NCI-H2171 (cell line): Measurements from ENCODE around the gene BICC1.

ENCODE experiments used
- DNase-seq: peaks from one replicate; lab custom pipeline; 2025; lab: John Stamatoyannopoulos, UW

Gene BICC1

DNA sequence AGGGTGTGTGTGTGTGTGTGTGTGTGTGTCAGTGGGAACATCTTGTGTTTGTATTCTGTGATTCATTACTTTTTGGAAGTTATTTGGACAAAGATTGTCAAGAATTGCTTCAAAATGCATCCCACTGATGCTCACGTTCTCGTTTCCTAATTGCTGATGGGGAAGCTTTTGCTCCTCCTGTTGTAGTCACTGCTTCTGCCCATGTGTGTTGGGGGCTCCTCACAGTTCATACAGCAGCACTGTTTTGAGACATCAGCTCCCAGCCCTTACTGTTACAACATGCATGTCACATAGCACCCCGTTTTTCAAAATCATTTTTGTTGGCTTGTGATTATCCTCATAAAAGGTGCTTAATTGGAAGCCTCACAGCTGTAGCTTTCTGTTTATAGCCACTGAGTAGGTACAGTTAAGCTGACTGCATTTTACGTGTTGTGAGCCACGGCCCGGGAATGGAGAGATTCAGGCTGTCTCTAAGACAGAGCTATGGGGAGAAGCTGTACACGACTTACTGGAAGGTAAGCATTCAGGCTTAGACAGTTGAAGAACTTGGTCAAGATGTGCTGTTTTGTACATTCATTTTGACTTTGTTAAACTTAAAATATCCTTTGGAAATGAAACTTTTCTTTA is 87.4 kb downstream of the BICC1 start:
- no peak for DNase-seq

DNA sequence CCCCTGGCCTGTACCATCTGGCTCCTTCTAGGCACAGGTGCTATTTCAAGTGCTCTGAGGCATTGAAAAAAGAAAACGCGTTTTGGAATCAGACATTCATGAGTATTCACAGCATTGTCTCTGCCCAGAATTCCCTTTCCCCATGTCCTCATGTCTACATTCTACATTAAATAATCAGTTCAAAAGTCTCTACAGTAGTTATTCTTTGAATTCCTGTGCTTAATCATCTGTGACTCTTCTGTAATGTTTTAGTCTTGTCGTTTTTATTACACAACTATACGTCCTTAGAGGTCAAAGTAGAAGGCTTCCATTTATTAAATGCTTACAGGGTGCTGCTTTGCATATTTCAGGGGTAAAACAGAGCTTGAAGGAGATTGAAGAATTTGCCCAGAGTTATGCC is 95.7 kb downstream of the BICC1 start:
- no peak for DNase-seq

DNA sequence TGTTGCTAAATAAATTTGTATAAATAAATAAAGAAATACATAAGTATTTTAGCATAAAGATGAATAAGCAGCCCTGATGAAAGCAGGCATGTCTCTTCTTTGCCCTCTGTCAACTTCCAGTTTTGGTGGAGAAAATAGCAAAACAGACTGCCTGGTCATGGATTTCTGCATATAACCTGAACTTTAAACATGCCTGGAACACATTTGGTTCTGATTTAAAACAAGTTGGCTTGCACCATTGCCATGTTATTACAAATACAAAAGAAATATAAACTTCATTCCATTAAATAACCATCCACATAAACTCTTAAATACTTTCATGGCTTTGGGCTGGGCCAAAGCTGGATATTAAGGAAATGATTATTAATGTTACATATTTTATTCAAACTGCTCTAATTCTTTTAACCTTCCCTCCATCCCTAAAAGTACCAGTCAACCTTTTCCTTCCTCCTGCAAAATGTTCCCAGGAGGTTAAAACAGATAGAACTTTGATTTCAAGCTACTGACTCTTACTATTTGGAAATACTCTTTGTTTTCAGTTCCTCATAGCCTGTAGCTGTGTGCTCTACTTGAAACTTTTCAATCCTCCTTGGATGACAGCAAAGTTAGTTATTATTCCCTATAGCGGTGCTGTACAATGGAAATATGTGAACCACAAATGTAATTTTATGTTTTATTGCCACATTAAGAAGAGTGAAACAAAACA is 96.3 kb downstream of the BICC1 start:
- no peak for DNase-seq

DNA sequence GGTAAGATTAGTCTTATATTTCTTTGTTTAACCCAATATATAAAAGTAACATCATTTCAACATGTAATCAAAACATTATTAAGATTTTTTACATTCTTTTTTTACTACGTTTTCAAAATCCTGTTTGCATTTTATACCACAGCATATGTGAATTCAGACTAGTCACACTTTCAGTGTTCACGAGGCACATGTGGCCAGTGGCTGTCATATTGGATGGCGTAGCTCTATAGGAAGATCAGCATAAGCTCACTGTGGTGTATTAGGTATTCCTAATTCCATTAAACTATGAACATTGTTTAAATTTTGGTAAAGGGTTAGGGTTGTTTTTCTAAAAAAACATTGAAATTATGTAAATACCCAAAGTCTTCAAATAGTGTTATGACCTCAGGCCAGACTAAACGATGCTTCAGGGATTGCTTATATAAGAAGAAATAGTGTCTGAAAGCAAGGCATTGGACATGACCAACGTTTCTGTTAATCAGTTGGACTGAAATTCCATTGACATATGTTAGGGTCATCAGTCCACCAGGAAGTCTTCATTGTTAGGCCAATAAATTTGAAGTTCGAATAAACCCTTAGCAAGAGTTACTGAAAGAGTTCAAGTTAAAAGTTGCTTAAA is 97.0 kb downstream of the BICC1 start:
- no peak for DNase-seq

DNA sequence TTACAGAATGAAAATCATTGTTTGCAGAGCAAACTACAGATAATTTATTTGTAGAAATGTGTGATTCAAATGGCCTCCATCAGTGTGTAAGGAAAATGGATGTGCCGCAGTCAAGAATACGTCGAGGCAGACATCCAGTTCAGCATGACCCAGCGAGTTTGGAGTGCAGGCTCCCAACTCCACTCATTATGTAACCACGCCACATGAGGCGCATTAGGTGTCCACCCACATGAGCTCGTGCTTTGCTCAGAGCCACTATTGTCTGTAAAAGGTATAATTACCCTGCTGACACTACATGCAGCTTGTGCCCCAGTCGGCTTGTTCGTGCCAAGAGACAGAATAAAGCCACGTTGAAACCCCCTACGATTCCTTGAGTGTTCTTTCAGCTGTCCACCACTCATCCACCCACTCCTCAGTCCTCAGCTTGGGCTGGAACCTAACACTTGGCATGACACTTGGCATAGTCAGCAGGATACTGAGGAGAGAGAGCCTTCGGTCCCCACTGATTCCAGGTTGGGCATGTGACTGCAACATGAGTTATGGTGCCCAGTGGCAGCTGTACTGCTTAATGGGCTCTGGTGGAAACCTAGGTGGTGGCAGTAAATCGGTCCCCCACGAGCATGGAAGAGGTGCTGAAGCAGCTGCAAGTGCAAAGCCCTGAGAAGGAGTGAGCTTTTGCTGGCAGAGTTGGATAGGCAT is 102.7 kb downstream of the BICC1 start:
- DNase-seq: no peak

DNA sequence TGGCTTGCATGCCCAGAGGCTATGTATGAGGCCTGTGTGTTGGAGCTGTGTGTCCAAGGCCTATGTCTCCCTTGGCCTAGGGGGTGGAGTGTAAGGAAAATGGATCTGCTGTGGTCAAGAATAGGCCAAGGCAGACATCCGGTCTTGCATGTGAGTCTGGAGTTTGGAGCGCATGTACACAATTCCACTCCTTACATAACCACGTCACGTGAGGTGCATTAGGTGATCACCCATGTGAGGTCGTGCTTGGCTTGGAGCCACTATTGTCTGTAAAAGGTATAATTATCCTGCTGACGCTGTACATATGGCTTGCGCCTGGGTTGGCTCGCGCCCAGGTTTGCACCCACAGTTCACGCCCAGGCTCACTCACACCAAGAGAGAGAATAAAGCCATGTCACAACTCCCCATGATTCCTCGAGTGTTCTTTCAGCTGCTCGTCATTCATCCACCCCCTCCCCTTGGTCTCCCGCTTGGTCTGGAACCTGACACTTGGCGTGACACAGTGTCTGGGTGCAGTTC is 105.5 kb downstream of the BICC1 start:
- peak; percentile 2 for DNase-seq

DNA sequence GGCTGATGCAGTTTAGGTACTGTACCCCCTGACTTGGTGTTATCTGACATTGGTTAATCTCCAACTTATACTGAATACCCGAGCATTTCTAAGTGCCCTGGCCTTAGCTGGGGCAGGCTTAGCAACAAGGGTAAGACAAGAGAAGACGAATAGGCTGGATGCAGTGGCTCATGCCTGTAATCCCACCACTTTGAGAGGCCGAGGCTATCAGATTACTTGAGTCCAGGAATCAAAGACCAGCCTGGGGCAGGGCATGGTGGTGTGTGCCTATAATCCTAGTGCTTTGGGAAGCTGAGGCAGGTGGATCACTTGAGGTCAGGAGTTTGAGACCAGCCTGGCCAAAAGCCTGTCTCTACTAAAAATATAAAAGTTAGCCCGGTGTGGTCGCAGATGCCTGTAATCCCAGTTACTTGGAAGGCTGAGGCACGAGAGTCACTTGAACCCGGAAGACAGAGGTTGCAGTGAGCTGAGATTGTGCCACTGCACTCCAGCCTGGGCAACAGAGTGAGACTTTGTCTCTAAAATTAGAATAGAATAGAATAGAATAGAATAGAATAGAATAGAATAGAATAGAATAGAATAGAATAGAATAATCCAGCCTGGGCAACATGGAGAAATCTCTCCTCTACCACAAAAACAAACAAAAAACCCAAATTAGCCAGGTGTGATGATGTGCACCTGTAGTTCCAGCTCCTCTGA is 108.9 kb downstream of the BICC1 start:
- DNase-seq: no peak

DNA sequence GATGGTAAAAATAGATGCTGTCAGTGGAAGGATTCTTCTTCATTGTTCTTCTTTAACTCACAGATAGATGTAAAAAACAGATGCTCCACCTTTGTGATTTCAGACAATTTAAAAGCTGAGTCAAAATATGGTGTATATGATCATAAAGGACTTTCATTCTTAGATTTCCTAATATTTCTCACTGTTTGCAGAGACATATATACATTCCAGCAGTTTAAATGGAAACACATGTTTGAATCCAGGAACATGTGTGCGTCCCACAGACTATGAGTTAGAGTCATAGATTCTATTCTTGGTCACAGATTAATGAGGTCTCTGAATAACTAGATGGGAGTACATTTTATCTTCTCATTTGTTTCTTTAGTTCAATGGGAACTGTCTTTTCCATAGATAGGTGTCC is 109.6 kb downstream of the BICC1 start:
- DNase-seq: no peak

DNA sequence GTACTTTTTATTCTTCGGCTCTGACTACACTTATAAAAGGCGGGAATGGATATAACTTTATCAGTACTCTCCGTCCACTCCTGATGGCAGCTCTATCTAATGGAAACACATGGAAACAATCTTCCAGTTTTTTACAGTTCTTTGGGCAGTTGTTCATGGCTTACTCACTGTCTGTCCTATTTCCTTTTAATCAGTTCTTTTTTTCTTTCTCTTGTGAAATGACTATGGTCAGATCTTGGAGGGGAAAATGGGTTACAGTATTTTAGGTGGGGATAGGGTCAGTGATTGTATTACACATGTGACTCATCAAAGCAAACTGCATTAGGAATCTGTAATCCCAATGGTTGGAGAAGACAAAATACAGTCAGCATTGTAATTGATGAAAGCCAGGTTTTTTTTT is 112.4 kb downstream of the BICC1 start:
- no peak for DNase-seq

DNA sequence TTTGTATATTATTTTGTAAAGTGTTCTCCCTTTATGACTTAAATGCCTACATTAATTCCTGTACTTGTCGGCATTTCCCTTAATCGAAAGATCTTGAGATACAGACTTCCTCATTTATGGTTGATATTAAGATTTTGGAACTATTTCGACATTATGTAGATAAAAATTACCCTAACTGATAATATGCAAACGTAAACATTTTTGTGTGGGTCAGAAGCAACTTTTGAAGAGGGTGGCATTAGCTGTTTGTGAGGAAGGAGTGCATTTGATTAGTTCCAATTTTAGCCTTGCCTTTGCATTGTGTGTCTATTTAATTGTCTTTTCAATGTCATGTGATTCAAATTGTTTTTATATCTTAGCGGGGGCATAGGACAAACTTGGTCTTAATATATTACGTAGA is 114.7 kb downstream of the BICC1 start:
- no peak for DNase-seq

DNA sequence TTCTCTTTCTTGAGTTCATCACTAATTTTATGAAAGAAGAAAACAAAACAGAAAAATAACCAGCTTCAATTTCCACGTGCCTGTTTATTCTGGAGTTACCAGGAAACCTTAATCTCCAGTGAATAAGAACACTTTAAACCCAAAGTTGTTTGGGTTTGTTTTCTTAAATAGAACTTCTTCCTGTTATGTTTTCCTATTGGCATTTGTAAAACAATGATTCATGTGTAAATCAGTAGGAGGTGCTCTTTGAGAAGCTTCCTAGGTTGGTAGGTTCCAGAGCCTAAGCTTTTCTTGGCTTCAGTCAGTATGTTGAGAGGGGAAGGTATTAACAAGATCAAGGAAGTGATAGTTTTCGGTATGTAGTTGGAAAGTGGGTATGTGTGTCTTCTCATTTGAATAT is 119.0 kb downstream of the BICC1 start:
- DNase-seq: no peak

DNA sequence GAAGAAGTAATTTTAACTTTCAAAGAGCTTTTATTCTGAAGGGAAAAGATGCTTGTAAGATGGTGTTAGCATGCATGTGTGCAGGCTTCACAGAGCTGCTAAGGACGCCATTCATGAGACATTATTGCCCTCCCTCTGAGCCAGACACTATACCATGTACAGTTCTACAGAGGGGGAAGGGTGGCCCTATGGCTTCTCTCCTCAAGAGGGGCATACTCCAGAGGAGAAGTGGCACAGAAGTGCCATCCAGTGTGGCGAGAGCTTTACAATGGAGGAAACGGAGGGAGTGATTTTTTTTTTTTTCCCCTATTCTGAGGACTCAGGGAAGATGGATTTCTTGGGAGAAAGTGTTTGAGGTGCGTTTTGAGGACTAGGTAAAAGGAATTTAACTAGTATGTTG is 119.5 kb downstream of the BICC1 start:
- no peak for DNase-seq

DNA sequence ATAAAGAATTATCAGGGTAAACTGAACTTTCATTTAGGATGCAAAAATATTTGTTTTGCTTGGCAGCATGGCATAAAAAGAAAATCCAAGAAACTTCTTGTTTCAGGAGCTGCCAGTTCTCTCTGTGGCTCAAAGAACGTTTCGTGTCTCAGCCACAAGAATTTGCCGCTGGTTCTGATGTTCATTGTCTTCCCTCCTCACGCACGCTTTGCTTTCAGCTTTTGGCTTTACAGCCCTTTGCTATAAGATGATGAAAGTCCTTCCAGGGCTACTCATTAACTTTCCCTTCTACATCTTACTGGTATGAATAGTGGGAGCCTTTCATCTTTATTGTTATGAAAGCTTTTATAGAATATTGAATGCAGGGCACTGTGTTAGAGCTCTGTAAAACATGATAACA is 124.7 kb downstream of the BICC1 start:
- no peak for DNase-seq

DNA sequence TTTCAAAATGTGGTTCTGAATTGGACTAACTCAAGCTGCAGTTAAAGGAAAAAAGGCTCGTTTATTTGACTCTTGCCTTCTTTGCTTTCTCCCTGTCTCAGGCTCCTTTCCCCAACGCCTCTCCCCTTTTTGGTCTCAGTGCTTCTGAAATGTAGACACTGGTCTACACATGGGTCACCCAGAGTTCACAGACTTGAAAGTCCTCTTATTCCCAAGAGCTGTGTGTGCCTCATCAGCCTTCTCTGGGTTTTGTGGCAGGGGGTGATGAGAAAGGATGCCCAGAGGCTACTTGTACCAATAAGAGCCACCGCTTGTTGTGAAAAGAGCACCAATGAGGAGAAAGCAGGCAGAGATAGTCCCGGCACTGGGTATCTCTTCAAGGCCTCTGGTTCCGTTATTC is 125.7 kb downstream of the BICC1 start:
- no peak for DNase-seq

DNA sequence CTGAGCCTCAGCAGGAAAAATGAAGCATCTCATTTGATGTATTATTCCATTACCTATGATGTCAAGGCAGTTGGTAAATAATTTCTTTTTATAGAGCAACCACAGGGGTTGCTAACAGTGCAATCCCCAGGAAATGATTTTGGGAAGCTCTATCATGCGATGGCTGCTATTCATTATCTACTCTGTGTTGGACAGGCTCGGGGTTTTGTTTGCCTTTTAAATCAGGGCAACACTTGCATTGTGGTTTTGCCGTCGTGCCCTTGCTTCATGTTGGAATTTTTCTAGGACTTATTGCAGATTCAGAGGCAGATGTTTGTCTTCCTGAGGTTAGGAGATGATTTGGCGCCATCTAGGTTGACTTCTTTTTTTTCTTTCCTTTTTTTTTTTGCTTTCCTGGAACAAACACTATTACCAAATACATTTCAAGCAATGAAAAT is 128.4 kb downstream of the BICC1 start:
- no peak for DNase-seq

DNA sequence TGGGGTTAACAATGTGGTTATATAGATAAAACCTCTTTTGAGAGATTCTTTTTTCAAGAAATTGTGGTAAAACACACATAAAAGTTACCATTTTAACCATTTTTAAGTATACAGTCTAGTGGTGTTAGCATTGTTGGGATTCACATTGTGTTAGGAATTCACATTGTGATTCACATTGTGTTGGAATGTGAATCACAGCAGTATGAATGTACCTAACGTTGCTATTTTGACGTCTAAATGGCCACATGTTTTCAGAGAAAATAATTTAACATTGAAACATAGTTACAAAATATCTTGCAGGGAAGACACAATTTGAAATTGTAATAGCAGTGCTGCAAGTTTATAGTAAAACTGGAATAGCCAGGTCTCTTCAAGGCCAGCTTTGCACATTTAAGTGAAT is 129.0 kb downstream of the BICC1 start:
- no peak for DNase-seq

DNA sequence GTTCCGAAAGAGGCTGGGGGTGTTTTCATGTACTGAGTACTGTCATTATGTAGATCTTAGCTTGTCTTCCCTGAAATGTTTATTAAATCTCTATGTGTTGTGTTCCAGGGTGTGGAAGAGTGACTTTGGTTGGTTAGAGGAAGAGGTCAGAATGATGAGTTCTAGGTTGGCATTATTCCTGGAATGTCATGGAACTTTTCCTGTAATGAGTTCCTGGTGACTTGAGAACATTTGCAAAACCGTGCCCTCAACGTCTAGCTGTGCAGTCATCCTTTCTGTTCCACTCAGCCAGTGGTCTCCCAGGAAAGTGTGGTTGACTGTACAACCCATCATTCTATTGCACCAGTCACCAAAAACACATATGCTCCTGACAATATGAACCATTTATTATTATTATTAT is 129.6 kb downstream of the BICC1 start:
- DNase-seq: no peak

DNA sequence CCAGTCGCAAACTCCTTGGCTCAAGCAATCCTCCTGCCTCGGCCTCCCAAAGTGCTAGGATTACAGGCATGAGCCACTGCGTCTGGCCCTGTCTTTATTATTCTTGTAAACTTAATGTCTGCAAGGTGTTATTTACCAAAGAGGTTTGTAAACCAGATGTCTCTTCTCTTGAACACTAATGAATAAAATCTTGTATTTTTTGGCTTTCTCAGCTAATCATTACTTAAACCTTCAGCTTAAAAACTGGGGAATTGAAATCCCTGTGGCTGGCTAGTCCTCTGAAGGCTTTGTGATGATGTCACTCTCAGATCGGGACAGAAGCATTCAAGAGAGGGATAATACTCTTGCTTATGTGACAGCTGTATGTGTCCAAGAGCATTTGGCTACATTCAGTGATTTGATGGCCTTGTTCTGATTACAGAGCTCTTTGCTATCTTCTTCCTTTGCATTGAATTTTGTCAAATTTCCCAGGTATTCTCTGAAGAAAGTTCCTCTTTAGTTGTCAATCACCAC is 130.3 kb downstream of the BICC1 start:
- DNase-seq: no peak

DNA sequence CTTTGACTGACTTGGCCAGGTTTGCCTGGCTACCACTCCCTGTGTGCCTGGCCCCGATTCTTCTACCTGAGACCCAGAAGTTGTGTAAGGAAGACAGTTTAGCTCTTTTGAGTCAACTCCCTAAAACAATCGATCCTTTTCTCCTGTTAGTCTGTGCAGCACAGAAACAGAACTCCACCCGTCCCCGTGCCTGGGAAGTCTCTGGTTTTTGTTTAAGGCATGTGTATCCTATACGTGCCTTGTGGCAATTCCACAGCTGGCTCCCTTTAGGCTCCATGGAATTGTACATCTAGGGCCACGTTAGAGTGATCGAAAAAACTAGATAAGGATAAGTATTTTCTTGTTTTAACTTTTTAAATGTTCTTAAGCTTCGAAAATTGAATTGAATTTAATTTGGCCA is 131.6 kb downstream of the BICC1 start:
- DNase-seq: no peak

DNA sequence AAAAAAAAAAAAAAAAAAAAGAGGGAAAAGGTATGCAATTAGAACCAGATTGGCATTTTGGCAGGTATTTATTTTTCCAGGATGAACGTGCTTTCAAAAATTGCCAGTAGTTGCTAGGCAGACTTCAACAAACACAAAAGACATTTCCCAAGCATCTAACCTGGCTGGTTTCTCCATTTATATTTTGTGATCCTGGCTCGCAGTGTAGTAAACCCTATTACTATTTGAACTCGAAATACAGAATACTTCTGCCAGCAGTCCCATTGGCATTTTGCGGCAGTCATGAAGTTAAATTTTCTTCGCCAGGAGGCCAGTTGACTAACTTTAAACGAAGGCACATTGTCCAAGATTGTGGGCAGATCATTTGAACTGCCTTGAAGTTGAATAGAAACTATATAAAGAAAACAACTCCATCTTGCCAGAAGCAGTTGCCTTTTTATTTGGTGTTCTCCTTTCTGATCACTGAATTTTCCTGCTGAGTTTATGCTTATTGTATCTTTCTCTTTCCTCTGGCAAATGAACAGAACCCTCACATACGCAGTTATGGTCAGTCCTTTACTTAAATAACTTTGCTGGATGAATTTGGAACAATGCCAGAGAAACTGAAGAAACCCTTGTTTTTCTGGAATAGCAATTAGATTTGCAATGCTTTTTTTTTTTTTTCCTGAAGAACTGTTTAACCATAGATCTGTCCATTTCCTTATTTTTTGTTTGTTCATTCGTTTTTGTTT is 132.9 kb downstream of the BICC1 start:
- no peak for DNase-seq
